Measurements from ENCODE around the gene SLC17A9. TPM values are rescaled to one million over a fixed set of nuclear protein-coding genes. Genes with fewer than 3 reads are reported as not detected.

Gene SLC17A9
- total and polyA plus RNA-seq, 2 donors (not counting 1 experiment from before 2014, with no cell fraction given): 33.0 to 141 TPM

DNA sequence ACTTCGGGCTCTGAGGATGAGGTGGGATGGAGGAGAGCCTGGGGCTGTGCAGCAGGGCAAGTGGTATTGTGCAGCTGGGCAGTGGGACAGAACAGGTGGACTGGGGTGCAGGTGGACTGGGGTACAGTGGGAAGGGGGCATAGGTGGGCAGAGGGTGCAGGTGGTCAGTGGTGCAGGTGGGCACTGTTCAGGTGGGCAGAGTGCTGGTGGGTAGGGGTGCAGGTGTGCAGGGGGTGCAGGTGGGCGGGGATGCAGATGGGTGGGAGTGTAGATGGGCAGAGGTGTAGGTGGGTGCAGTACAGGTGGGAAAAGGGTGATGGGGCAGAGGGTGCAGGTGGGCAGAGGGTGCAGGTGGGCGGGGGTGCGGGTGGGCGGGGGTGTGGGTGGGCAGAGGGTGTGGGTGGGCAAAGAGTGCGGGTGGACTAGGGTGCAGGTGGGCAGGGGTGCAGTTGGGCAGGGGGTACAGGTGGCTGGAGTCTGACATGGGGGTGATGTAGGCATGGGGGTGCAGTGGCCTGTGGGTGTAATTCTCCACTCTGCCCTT lies 33.8 kb downstream of the SLC17A9 start:
- no peak overlapping the region for H3K4me2 ChIP-seq (replicated peaks; ENCODE audit: low read depth, low read length, poor library complexity, severe bottlenecking)
- H3K27me3 ChIP-seq (replicated peaks in 1 of 4; ENCODE audit: control extremely low read depth in 1 of 4, control insufficient read depth in 3 of 4, insufficient read depth in 4 of 4, low read length in 3 of 4): peaks cover 0 to 59% (median 11%) of the 10 kb centered on the region in 4 experiments
- no peaks in the 10 kb centered on the region for H4K20me1 ChIP-seq (ENCODE audit: control insufficient read depth, insufficient read depth, low read length, poor library complexity, severe bottlenecking)
- DNase-seq (no peak), ATAC-seq (ENCODE audit: low read depth) (no peak)
- H3K27me3 Mint-ChIP-seq: peaks cover 44% of the 10 kb centered on the region
- ChIA-PET CTCF (no interaction called here), POLR2A (no interaction called here)
- H3K4me1 ChIP-seq (ENCODE audit: control insufficient read depth in 2 of 2, insufficient read depth in 2 of 2, low read length in 2 of 2): peaks cover 19% of the 10 kb centered on the region in 2 donors
- no peak overlapping the region for H3K4me3 Mint-ChIP-seq
- H3K36me3 ChIP-seq (replicated peaks in 1 of 2; ENCODE audit: control extremely low read depth in 1 of 2, control insufficient read depth in 1 of 2, extremely low read depth in 1 of 2, insufficient read depth in 2 of 2, low read length in 1 of 2): no peaks in the 10 kb centered on the region
- H3K27ac ChIP-seq (ENCODE audit: low read length in 2 of 2): no peak overlapping the region
- H3K9ac ChIP-seq (ENCODE audit: low read length): no peak overlapping the region
- H3K9me3 ChIP-seq (ENCODE audit: control extremely low read depth in 1 of 3, control insufficient read depth in 2 of 3, insufficient read depth in 1 of 3, low read length in 2 of 3): peaks cover 0 to 6% (median 0%) of the 10 kb centered on the region in 3 donors
- H3K4me1 Mint-ChIP-seq: peaks cover 10% of the 10 kb centered on the region
- no peak overlapping the region for H3K27ac Mint-ChIP-seq
- H2AFZ ChIP-seq (ENCODE audit: insufficient read depth, low read depth, low read length, poor library complexity, severe bottlenecking): no peak overlapping the region
- TF ChIP-seq, protein P1, sequence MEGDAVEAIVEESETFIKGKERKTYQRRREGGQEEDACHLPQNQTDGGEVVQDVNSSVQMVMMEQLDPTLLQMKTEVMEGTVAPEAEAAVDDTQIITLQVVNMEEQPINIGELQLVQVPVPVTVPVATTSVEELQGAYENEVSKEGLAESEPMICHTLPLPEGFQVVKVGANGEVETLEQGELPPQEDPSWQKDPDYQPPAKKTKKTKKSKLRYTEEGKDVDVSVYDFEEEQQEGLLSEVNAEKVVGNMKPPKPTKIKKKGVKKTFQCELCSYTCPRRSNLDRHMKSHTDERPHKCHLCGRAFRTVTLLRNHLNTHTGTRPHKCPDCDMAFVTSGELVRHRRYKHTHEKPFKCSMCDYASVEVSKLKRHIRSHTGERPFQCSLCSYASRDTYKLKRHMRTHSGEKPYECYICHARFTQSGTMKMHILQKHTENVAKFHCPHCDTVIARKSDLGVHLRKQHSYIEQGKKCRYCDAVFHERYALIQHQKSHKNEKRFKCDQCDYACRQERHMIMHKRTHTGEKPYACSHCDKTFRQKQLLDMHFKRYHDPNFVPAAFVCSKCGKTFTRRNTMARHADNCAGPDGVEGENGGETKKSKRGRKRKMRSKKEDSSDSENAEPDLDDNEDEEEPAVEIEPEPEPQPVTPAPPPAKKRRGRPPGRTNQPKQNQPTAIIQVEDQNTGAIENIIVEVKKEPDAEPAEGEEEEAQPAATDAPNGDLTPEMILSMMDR (IDR thresholded peaks at IDR 0.05): no peak
- TF ChIP-seq EZH2 (IDR thresholded peaks at IDR 0.05; ENCODE audit: borderline replicate concordance, insufficient read depth, low read depth, low read length, poor library complexity, severe bottlenecking): no peak
- no peaks in the 10 kb centered on the region for H3K9me3 Mint-ChIP-seq (ENCODE audit: insufficient read depth)
- intact Hi-C loops (cut with micrococcal nuclease): no loop called here
- 100% methylated on average over 3 of the region's 6 CpGs for WGBS (ENCODE audit: insufficient coverage)
- no peaks in the 10 kb centered on the region for H3K79me2 ChIP-seq (ENCODE audit: control insufficient read depth, insufficient read depth, low read length)
- H3K4me3 ChIP-seq (ENCODE audit: control extremely low read depth in 1 of 5, extremely low read depth in 1 of 5, insufficient read depth in 1 of 5, low read depth in 2 of 5, low read length in 4 of 5): no peak overlapping the region

DNA sequence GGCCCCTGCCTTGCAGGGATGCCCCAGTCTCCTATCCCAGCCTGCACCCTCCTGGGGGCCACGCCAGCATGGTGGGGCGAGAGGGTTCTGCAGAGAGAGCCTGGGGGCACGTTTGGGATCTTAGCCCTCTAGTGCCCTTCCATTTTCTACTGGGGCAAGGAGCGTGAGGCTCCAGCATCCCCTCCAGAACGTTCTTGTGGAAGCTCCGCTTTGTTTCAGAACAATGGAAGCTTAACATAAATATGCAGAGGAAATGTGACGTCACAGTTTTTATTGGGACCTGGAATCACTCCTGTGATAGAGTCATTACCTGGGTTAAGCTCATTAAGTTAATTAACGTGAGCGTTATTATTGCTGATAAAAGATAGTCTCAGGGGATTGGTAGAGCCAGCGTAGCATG lies 34.6 kb downstream of the SLC17A9 start:
- Mint-ChIP-seq H3K27me3 (peaks cover 44% of the 10 kb centered on the region), H3K27ac (no peak overlapping the region), H3K4me3 (no peak overlapping the region), H3K9me3 (ENCODE audit: insufficient read depth) (no peaks in the 10 kb centered on the region), H3K4me1 (peaks cover 5% of the 10 kb centered on the region)
- intact Hi-C loops (cut with micrococcal nuclease): no loop called here
- no peak for TF ChIP-seq EZH2 (IDR thresholded peaks at IDR 0.05; ENCODE audit: borderline replicate concordance, insufficient read depth, low read depth, low read length, poor library complexity, severe bottlenecking)
- TF ChIP-seq, protein P1 (IDR thresholded peaks at IDR 0.05): no peak
- no peaks in the 10 kb centered on the region for H3K36me3 ChIP-seq (replicated peaks in 1 of 2; ENCODE audit: control extremely low read depth in 1 of 2, control insufficient read depth in 1 of 2, extremely low read depth in 1 of 2, insufficient read depth in 2 of 2, low read length in 1 of 2)
- no peaks in the 10 kb centered on the region for H4K20me1 ChIP-seq (ENCODE audit: control insufficient read depth, insufficient read depth, low read length, poor library complexity, severe bottlenecking)
- 91% methylated on average over 6 of the region's 10 CpGs for WGBS (ENCODE audit: insufficient coverage)
- ATAC-seq (ENCODE audit: low read depth): no peak
- no peak for DNase-seq
- H3K79me2 ChIP-seq (ENCODE audit: control insufficient read depth, insufficient read depth, low read length): no peaks in the 10 kb centered on the region
- H3K9me3 ChIP-seq (ENCODE audit: control extremely low read depth in 1 of 3, control insufficient read depth in 2 of 3, insufficient read depth in 1 of 3, low read length in 2 of 3): no peaks in the 10 kb centered on the region
- H3K4me2 ChIP-seq (replicated peaks; ENCODE audit: low read depth, low read length, poor library complexity, severe bottlenecking): no peak overlapping the region
- no peak overlapping the region for H3K4me3 ChIP-seq (ENCODE audit: control extremely low read depth in 1 of 5, extremely low read depth in 1 of 5, insufficient read depth in 1 of 5, low read depth in 2 of 5, low read length in 4 of 5)
- H2AFZ ChIP-seq (ENCODE audit: insufficient read depth, low read depth, low read length, poor library complexity, severe bottlenecking): no peak overlapping the region
- no peak overlapping the region for H3K27ac ChIP-seq (ENCODE audit: low read length in 2 of 2)
- ChIA-PET CTCF (interaction anchor here (0.9 to 1.2 kb wide), 4 partner anchors 9 to 22 kb away, joined by 3 to 5 read pairs (median 3); no protein-coding TSS in a partner anchor), POLR2A (no interaction called here)
- H3K4me1 ChIP-seq (ENCODE audit: control insufficient read depth in 2 of 2, insufficient read depth in 2 of 2, low read length in 2 of 2): peaks cover 12% of the 10 kb centered on the region in 2 donors
- H3K27me3 ChIP-seq (replicated peaks in 1 of 4; ENCODE audit: control extremely low read depth in 1 of 4, control insufficient read depth in 3 of 4, insufficient read depth in 4 of 4, low read length in 3 of 4): peaks cover 0 to 52% (median 5%) of the 10 kb centered on the region in 4 experiments
- H3K9ac ChIP-seq (ENCODE audit: low read length): no peak overlapping the region

Data from B cell (primary cell).